ENCODE data around the gene DSTN.

DNA sequence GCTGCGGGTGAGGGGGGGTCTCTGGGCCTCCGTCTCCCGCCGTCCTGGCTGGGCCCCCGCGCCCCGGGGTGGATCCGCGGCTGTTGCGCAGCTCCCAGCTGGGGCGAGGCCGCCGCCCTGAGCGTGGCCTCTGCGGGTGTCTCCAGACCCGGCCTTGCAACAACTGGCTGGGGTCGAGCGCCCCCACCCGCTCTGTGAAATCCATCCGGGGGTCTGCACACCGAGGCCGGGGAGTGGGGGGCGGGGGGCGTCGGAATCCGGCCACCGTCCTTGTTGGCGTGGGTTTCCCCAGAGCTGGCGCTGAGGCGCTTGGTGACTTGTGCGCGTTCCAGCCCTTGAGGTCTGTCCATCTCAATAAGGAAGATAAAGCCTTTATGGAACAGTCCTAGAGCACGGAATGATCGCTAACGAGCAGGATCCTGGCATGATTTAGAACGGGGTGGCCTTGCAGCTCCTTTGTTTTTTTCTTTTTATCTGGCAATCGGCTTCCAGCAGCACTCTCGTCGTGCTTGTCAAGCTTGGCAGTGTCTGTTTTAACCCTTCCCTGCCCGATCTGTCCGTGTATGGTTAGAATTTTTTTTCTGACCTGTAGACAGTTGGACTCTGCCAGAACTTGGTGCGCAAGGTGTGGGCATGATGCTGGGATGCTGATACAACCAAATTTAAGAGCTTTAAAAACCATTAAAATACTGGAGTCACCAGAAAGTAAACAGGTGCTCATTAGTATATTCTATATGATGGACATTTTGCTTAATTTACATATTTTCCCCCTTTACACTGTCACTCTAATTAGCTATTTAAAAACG lies 675 bp downstream of the DSTN start:
- TF ChIP-seq, protein P1, sequence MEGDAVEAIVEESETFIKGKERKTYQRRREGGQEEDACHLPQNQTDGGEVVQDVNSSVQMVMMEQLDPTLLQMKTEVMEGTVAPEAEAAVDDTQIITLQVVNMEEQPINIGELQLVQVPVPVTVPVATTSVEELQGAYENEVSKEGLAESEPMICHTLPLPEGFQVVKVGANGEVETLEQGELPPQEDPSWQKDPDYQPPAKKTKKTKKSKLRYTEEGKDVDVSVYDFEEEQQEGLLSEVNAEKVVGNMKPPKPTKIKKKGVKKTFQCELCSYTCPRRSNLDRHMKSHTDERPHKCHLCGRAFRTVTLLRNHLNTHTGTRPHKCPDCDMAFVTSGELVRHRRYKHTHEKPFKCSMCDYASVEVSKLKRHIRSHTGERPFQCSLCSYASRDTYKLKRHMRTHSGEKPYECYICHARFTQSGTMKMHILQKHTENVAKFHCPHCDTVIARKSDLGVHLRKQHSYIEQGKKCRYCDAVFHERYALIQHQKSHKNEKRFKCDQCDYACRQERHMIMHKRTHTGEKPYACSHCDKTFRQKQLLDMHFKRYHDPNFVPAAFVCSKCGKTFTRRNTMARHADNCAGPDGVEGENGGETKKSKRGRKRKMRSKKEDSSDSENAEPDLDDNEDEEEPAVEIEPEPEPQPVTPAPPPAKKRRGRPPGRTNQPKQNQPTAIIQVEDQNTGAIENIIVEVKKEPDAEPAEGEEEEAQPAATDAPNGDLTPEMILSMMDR (IDR thresholded peaks at IDR 0.05 in 4 of 5, conservative IDR thresholded peaks at IDR 0.05 in 1 of 5) = no peak
- no peak for TF ChIP-seq POLR2A (IDR thresholded peaks at IDR 0.05)
